NCI-H226 (cell line): Measurements from ENCODE around the gene TEX11.
"Not testable (repeated sequence)": the region's sequence is repeated elsewhere in the genome, so short reads cannot be mapped to it uniquely, and the experiment has no call there.

Experiments used
- DNase-seq: peaks from one replicate; pipeline ENCODE4 v3.0.0-alpha.2; 2015

TEX11 gene

DNA sequence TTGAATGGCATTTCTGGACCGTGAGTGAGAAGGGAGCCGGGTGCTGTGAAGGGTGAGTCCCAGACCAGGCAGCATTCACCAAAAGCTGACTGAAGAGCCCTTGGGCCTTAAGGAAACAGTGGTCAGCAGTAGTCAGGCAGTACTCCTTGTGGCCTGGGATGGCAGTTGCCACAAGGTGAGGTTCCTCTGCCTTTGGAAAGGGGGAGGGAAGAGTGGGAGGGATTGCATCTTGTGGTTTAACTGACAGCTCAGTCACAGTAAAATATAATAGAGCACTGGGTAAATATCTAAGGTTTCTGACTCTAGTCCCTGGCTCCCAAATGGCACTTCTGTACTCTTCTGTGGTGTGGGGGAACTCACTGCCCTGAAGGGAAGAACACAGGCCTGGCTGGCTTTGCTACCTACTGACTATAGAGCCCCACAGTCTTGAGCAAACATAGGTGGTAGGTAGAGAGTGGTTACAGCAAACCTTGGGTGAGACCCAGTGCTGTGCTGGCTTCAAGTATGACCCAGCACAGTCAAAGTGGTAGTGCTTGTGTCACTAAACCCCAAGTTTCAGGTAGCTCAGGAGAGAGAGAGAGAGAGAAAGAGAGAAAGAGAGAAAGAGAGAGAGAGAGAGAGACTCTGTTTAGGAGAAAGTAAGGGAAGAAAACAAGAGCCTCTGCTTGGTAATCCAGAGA lies 154.2 kb downstream of the TEX11 start:
- DNase-seq, result no peak

DNA sequence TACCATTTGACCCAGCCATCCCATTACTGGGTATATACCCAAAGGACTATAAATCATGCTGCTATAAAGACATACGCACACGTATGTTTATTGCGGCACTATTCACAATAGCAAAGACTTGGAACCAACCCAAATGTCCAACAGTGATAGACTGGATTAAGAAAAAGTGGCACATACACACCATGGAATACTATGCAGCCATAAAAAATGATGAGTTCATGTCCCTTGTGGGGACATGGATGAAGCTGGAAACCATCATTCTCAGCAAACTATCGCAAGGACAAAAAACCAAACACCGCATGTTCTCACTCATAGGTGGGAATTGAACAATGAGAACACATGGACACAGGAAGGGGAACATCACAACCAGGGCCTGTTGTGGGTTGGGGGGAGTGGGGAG lies 174.7 kb downstream of the TEX11 start:
- DNase-seq, result not testable (repeated sequence)

DNA sequence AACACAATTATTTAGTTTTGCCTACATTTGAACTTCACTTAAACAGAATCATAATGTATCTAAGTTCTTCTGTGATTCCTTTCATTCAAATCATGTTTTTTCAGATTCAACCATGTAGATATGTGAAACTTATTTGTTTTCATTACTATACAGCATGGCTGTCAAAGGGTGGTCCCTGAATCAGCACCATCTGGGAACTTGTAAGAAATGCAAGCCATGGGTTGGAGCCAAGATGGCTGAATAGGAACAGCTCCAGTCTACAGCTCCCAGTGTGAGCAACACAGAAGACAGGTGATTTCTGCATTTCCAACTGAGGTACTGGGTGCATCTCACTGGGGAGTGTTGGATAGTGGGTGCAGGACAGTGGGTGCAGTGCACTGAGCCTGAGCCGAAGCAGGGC lies 180.6 kb downstream of the TEX11 start:
- not testable (repeated sequence) for DNase-seq

DNA sequence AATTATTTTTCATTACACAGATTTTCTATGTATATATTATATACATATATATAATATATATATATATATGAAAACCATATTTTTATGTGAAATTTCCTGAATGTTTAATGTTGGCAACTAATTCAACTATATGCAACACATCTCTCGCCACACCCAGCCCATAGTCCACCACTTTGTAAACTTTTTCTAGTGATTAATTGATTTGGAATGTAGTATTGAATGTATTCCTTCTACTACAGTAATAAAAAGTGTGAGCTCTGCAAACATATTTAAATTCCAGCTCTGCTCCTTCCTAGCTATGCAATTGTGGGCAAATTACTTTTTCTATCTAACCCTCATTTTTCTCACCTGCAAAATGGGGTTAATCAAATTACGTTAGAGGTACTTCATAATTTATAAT lies 187.8 kb downstream of the TEX11 start:
- DNase-seq, result no peak

DNA sequence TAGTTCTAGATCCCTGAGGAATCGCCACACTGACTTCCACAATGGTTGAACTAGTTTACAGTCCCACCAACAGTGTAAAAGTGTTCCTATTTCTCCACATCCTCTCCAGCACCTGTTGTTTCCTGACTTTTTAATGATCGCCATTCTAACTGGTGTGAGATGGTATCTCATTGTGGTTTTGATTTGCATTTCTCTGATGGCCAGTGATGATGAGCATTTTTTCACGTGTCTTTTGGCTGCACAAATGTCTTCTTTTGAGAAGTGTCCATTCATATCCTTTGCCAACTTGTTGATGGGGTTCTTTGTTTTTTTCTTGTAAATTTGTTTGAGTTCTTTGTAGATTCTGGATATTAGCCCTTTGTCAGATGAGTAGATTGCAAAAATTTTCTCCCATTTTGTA lies 197.2 kb downstream of the TEX11 start:
- DNase-seq, result not testable (repeated sequence)

- no peak for DNase-seq
These were observed 214.0 kb downstream of the TEX11 start for GRCh38 chrX:70694339-70695122.

GRCh38 chrX:70679455-70679854 lies 229.1 kb downstream of the TEX11 start:
- not testable (repeated sequence) for DNase-seq

DNA sequence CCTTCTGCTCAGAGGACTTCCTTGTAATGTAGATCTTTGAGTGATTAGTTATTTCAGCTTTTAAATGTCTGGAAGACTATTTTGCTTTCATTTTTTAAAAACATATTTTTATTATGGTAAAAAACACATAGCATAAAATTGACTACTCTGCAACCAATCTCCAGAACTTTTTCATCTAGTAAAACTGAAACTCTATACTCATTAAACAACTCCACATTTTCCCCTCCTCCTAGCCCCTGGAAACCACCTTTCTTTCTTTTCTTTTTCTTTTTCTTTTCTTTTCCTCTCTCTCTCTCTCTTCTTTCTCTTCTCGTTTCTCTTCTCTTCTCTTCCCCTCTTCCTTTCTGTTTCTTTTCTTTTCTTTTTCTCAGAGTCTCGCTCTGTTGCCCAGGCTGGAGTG lies 233.2 kb downstream of the TEX11 start:
- DNase-seq, result no peak

DNA sequence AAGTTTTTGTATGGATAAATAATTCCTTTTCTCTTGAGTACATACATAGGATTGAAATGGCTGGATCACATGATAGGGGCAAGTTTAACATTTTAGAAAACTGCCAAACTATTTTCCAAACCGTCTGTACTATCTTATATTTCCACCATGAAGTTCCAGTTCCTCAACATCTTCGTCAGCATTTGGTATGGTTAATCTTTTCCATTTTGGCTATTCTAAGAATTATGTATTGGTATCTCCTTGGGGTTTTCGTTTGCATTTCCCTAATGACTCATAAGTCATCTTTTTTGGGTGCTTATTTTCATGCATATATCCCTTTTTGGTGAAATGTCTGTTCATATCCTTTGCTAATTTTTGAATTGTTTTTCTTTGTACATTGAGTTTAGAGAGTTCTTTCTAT lies 236.2 kb downstream of the TEX11 start:
- no peak for DNase-seq

GRCh38 chrX:70669120-70669519 lies 239.4 kb downstream of the TEX11 start:
- no peak for DNase-seq

DNA sequence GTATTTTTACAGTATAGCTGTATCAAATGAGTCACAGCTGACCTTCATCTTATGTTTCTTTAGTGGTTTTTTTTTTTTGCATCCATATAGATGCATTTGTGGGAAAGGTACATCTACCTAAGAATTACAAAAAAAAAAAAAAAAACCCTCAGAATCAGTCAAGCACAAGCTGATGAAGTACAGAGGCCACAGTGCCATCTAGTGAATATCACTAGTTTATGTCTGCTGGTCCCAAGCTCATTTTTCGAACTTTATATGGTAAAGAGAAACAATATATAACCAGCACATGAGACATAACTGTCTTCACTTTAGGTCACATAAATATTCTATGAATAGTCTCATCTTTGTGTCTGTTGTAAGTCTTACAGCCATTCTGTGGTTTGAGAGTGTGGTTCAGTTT lies 243.8 kb downstream of the TEX11 start:
- no peak for DNase-seq

- DNase-seq, result not testable (repeated sequence)
These were observed 247.4 kb downstream of the TEX11 start for GRCh38 chrX:70661124-70661523.

DNA sequence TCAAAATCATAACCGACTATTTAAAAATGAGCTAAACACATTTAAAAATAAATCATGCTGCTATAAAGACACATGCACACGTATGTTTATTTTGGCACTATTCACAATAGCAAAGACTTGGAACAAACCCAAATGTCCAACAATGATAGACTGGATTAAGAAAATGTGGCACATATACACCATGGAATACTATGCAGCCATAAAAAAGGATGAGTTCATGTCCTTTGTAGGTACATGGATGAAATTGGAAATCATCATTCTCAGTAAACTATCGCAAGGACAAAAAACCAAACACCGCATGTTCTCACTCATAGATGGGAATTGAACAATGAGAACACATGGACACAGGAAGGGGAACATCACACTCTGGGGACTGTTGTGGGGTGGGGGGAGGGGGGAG lies 251.0 kb downstream of the TEX11 start:
- not testable (repeated sequence) for DNase-seq

- DNase-seq, result no peak
These were observed 252.2 kb downstream of the TEX11 start for GRCh38 chrX:70656304-70656703.

- DNase-seq, result not testable (repeated sequence)
These were observed 260.6 kb downstream of the TEX11 start for GRCh38 chrX:70647910-70648309.

DNA sequence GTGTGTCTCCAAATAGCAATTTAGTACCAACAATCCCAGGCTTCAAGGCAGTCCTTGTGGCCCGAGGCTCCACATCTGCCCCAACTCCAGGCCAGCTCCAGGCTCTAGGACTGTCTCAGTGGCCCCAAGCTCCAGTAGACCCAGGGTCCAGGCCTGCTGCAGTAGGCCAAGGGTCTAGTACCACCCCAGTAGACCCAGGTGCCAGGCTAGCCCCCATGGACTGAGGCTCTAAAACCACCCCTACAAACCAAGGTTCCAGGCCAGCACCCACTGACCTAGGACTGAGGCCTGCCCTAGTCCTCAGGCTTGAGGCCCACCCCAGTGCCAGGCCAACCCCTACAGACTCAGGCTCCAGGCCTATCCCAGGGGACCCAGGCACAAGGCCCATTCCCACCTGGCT lies 272.3 kb downstream of the TEX11 start:
- no peak for DNase-seq

- no peak for DNase-seq
These were observed 272.8 kb downstream of the TEX11 start for GRCh38 chrX:70635669-70636068.

DNA sequence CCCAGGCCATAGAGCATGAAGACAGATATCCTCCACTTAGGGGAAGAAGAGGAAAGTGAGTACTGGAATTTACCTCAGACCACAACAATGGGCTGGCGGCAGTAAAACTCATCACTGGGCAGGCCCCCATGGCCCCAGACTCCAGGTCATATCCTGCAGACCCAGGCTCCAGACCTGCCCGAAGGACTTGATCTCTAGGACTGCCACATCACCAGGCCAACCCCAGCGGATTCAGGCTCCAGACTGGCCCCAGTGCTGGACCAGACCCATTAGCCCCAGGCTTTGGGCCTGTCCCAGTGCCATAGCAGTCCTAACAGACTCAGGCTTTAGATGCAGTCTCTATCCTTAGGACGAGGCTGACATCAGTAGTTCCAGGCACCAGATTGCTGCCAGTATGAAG lies 273.3 kb downstream of the TEX11 start:
- no peak for DNase-seq

GRCh38 chrX:70621743-70622142 lies 286.8 kb downstream of the TEX11 start:
- DNase-seq, result no peak

DNA sequence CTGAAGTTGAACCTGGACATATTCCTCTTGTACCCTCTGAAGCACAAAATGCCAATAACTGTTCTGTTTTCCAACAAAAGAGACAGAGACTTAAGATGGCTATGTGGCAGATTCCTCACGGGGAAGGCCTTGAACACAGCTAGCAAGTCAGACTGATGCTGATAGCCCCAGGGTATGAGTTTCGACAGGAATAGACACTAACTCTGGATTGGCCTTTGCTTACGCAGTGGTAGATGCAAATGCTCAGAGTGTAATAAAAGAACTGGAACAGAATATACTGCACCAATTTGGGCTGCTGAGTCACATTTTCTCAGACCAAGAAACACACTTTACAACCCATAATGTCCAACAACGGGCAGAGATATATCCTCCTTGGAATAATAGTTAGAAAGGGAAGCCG lies 290.0 kb downstream of the TEX11 start:
- DNase-seq, result no peak

DNA sequence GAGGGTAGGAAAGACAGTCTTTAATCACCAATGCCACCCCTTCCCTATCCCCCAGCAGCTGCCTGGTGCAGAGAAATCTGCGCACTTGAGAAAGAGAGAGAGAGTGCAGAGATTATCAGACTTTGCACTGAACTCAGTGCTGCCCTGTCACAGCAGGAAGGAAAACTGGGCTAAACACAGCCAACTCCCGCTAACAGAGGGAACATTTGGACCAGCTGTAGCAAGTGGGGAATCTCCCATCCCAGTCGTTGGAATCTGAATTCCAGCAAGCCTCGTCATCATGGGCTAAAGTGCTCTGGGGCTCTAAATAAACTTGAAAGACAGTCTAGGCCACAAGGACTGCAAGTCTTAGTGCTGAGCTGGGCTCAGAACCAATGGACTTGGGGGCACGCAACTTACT lies 295.2 kb downstream of the TEX11 start:
- peak; percentile 17 for DNase-seq

GRCh38 chrX:70605352-70605751 lies 303.2 kb downstream of the TEX11 start:
- DNase-seq, result no peak

DNA sequence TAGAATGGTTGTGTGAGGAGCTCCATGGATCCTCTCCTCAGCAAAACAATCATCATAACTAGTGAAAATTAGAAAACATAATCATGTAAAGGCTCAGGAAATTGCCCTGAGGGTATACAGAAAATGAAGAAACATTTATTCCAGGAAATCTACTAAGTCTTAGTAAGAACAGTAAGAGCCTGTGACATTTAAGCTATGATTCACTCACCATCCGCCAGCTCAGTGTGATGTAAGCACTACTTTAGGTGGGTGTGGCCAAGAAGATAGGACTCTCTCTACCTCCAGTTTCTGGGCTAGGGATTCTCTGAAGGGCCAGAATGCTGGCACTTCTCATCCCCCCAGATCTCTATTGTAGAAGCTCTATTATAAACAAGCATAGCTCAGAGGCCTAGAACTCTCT lies 316.4 kb downstream of the TEX11 start:
- DNase-seq, result peak; percentile 61

GRCh38 chrX:70587158-70587557 lies 321.4 kb downstream of the TEX11 start:
- not testable (repeated sequence) for DNase-seq

DNA sequence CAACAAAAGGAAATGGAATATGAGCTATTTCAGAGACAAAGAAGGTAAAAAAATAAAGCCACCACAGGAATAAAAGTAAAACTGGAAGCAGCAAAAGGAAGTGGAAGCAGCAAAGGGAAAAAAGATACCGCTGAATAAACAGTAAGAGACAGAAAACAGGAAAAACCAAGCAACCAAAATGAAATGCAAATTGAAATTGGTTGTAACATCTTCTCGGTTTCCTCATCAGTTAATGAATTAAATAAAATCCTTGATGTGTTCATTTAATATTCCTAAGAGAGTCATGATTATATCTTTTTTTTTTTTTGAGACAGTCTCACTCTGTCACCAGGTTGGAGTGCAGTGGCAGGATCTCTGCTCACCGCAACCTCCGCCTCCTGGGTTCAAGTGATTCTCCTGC lies 331.1 kb downstream of the TEX11 start:
- DNase-seq, result no peak
